ENCODE results near the gene UFD1. TPM values are rescaled to one million over a fixed set of nuclear protein-coding genes. Genes with fewer than 3 reads are reported as not detected.

The UFD1 gene
- total and polyA plus RNA-seq, 9 of the 15 experiments (the other 6 are each of a cell fraction or from before 2014, with no cell fraction given): 238 to 645 (median 363) TPM

DNA sequence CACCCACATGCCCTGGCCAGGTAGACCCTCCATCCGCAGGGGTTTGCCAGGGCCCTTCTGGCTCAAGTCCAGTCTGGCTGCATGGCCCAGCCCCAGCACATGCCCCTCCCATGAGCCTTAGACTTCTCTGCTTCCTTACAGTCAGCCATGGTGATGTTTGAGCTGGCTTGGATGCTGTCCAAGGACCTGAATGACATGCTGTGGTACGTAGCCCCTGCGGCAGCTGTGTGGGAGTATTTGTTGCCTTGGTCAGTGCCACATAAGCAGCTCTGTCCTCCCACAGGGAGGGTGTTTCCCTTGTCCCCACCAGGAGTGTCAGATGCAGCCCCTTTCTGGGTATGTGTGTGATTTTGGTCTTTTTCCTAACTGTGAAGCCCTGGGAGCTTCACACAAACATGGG lies 18.3 kb upstream of the UFD1 start (continued):
- TF ChIP-seq, protein P1, sequence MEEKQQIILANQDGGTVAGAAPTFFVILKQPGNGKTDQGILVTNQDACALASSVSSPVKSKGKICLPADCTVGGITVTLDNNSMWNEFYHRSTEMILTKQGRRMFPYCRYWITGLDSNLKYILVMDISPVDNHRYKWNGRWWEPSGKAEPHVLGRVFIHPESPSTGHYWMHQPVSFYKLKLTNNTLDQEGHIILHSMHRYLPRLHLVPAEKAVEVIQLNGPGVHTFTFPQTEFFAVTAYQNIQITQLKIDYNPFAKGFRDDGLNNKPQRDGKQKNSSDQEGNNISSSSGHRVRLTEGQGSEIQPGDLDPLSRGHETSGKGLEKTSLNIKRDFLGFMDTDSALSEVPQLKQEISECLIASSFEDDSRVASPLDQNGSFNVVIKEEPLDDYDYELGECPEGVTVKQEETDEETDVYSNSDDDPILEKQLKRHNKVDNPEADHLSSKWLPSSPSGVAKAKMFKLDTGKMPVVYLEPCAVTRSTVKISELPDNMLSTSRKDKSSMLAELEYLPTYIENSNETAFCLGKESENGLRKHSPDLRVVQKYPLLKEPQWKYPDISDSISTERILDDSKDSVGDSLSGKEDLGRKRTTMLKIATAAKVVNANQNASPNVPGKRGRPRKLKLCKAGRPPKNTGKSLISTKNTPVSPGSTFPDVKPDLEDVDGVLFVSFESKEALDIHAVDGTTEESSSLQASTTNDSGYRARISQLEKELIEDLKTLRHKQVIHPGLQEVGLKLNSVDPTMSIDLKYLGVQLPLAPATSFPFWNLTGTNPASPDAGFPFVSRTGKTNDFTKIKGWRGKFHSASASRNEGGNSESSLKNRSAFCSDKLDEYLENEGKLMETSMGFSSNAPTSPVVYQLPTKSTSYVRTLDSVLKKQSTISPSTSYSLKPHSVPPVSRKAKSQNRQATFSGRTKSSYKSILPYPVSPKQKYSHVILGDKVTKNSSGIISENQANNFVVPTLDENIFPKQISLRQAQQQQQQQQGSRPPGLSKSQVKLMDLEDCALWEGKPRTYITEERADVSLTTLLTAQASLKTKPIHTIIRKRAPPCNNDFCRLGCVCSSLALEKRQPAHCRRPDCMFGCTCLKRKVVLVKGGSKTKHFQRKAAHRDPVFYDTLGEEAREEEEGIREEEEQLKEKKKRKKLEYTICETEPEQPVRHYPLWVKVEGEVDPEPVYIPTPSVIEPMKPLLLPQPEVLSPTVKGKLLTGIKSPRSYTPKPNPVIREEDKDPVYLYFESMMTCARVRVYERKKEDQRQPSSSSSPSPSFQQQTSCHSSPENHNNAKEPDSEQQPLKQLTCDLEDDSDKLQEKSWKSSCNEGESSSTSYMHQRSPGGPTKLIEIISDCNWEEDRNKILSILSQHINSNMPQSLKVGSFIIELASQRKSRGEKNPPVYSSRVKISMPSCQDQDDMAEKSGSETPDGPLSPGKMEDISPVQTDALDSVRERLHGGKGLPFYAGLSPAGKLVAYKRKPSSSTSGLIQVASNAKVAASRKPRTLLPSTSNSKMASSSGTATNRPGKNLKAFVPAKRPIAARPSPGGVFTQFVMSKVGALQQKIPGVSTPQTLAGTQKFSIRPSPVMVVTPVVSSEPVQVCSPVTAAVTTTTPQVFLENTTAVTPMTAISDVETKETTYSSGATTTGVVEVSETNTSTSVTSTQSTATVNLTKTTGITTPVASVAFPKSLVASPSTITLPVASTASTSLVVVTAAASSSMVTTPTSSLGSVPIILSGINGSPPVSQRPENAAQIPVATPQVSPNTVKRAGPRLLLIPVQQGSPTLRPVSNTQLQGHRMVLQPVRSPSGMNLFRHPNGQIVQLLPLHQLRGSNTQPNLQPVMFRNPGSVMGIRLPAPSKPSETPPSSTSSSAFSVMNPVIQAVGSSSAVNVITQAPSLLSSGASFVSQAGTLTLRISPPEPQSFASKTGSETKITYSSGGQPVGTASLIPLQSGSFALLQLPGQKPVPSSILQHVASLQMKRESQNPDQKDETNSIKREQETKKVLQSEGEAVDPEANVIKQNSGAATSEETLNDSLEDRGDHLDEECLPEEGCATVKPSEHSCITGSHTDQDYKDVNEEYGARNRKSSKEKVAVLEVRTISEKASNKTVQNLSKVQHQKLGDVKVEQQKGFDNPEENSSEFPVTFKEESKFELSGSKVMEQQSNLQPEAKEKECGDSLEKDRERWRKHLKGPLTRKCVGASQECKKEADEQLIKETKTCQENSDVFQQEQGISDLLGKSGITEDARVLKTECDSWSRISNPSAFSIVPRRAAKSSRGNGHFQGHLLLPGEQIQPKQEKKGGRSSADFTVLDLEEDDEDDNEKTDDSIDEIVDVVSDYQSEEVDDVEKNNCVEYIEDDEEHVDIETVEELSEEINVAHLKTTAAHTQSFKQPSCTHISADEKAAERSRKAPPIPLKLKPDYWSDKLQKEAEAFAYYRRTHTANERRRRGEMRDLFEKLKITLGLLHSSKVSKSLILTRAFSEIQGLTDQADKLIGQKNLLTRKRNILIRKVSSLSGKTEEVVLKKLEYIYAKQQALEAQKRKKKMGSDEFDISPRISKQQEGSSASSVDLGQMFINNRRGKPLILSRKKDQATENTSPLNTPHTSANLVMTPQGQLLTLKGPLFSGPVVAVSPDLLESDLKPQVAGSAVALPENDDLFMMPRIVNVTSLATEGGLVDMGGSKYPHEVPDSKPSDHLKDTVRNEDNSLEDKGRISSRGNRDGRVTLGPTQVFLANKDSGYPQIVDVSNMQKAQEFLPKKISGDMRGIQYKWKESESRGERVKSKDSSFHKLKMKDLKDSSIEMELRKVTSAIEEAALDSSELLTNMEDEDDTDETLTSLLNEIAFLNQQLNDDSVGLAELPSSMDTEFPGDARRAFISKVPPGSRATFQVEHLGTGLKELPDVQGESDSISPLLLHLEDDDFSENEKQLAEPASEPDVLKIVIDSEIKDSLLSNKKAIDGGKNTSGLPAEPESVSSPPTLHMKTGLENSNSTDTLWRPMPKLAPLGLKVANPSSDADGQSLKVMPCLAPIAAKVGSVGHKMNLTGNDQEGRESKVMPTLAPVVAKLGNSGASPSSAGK (IDR thresholded peaks at IDR 0.05): no peak
